Type B pancreatic cell (in vitro differentiated cells): Measurements from ENCODE around the gene TBXAS1. TPM values are rescaled to one million over a fixed set of nuclear protein-coding genes. Genes with fewer than 3 reads are reported as not detected.

ENCODE experiments used
- DNase-seq: peaks from one replicate; pipeline ENCODE4 v3.0.0; 2021; ENCODE audit warnings: mixed read lengths; ENCODE audit not compliant: unreplicated experiment; ENCODE audit errors: extremely low spot score
- H3K27ac Mint-ChIP-seq: 2 replicates; pipeline ENCODE4 v1.8.0; 2021; ENCODE audit warnings: mild to moderate bottlenecking, mixed read lengths
- H3K27me3 Mint-ChIP-seq: 2 replicates; pipeline ENCODE4 v1.8.0; 2021; ENCODE audit warnings: mixed read lengths
- H3K36me3 Mint-ChIP-seq: 2 replicates; pipeline ENCODE4 v1.8.0; 2021; ENCODE audit warnings: mixed read lengths
- H3K4me1 Mint-ChIP-seq: one replicate; pipeline ENCODE4 v1.8.0; 2021; ENCODE audit warnings: mixed read lengths; ENCODE audit not compliant: unreplicated experiment
- H3K4me3 Mint-ChIP-seq: 2 replicates; pipeline ENCODE4 v1.8.0; 2021; ENCODE audit warnings: mild to moderate bottlenecking, mixed read lengths
- H3K9me3 Mint-ChIP-seq: 2 replicates; pipeline ENCODE4 v1.8.0; 2021; ENCODE audit warnings: mixed read lengths
- CTCF ChIP-seq: fragments of 200-600 bp; sonication (generic); conservative IDR thresholded peaks from 2 replicates; pipeline ENCODE4 v1.5.0; 2021; ENCODE audit warnings: antibody characterized with exemption, mild to moderate bottlenecking
- total RNA-seq: library from RNA; stranded (reverse); gene quantifications from 2 replicates; pipeline ENCODE4 v1.2.1, GENCODE V29; 2021; ENCODE audit warnings: low replicate concordance

The TBXAS1 gene
- total RNA-seq, 1 donor from 2014 or later = 5.8 TPM

- Mint-ChIP-seq H3K27ac (no peak overlapping the region), H3K4me1 (peaks cover 23% of the 10 kb centered on the region), H3K4me3 (no peak overlapping the region), H3K27me3 (peaks cover 4% of the 10 kb centered on the region), H3K36me3 (no peaks in the 10 kb centered on the region), H3K9me3 (no peaks in the 10 kb centered on the region)
- TF ChIP-seq CTCF = no peak
- DNase-seq = no peak
Observed at GRCh38 chr7:139990571-139991268, 161.7 kb downstream of the TBXAS1 start.

- Mint-ChIP-seq H3K27me3 (peaks cover 4% of the 10 kb centered on the region), H3K27ac (no peak overlapping the region), H3K4me1 (peaks cover 23% of the 10 kb centered on the region), H3K4me3 (no peak overlapping the region), H3K9me3 (no peaks in the 10 kb centered on the region), H3K36me3 (no peaks in the 10 kb centered on the region)
- DNase-seq = no peak
- TF ChIP-seq CTCF = no peak
Observed at GRCh38 chr7:139991269-139991666, 162.2 kb downstream of the TBXAS1 start.

GRCh38 chr7:139991911-139992310 lies 162.8 kb downstream of the TBXAS1 start:
- peaks cover 26% of the 10 kb centered on the region for H3K4me1 Mint-ChIP-seq
- H3K9me3 Mint-ChIP-seq = no peaks in the 10 kb centered on the region
- no peak overlapping the region for H3K4me3 Mint-ChIP-seq
- no peaks in the 10 kb centered on the region for H3K36me3 Mint-ChIP-seq
- TF ChIP-seq CTCF = no peak
- no peak for DNase-seq
- H3K27me3 Mint-ChIP-seq = peaks cover 4% of the 10 kb centered on the region
- H3K27ac Mint-ChIP-seq = no peak overlapping the region

GRCh38 chr7:139992353-139993044 lies 163.4 kb downstream of the TBXAS1 start:
- no peak overlapping the region for H3K4me3 Mint-ChIP-seq
- no peak for DNase-seq
- H3K4me1 Mint-ChIP-seq = peaks cover 24% of the 10 kb centered on the region
- H3K9me3 Mint-ChIP-seq = no peaks in the 10 kb centered on the region
- no peaks in the 10 kb centered on the region for H3K36me3 Mint-ChIP-seq
- no peak for TF ChIP-seq CTCF
- no peak overlapping the region for H3K27ac Mint-ChIP-seq
- peaks cover 4% of the 10 kb centered on the region for H3K27me3 Mint-ChIP-seq

GRCh38 chr7:139993169-139993568 lies 164.1 kb downstream of the TBXAS1 start:
- H3K9me3 Mint-ChIP-seq = no peaks in the 10 kb centered on the region
- DNase-seq = no peak
- peaks cover 22% of the 10 kb centered on the region for H3K4me1 Mint-ChIP-seq
- H3K27me3 Mint-ChIP-seq = peaks cover 4% of the 10 kb centered on the region
- no peak overlapping the region for H3K4me3 Mint-ChIP-seq
- H3K36me3 Mint-ChIP-seq = no peaks in the 10 kb centered on the region
- H3K27ac Mint-ChIP-seq = no peak overlapping the region
- no peak for TF ChIP-seq CTCF
